GM18858 (cell line): Measurements from ENCODE around the gene CNDP2.
"Not testable (repeated sequence)": the region's sequence is repeated elsewhere in the genome, so short reads cannot be mapped to it uniquely, and the experiment has no call there.

ENCODE experiments used
- ATAC-seq: cut with Tn5 transposase; IDR thresholded peaks from one replicate; pipeline ENCODE4 v1.9.1; 2021; ENCODE audit not compliant: unreplicated experiment

CNDP2 gene

GRCh38 chr18:74499633-74500032, 3.5 kb downstream of the CNDP2 start:
- ATAC-seq = peak; percentile 31

DNA sequence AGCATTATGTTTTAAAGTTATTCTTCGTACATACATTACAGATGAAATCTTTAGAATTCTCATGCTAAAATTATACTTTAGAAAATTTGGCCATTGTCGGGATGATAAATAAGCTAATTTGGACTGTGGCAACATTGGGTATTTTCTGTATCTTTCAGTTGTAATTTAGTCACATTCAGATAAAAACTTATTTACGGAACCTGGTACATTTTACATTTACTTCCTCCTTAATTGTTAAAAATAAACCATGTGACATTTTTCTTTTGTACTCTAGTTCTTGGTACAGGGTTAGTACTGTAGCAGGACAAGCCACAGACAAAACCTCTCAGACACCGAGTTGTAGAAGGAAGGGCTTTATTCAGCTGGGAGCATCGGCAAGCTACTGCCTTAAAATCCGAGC, 4.2 kb downstream of the CNDP2 start:
- ATAC-seq = no peak

DNA sequence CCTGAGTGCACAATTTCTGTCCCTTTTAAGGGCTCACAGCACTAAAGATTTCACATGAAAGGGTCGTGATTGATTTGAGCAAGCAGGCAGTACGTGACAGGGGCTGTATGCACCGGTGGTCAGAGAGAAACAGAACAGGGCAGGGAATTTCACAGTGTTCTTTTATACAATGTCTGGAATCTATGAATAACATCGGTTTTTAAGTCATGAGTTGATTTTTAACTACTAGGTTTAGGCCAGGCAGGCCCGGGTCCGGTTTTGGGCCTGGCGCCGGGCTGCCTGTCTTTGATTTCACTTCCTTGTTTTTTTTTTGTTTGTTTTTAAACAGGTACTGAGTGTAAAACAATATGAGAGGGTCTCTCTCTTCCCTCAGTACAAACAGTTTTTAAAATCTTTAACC, 4.6 kb downstream of the CNDP2 start:
- not testable (repeated sequence) for ATAC-seq

- ATAC-seq = no peak
These were observed 5.2 kb downstream of the CNDP2 start for GRCh38 chr18:74501386-74501785.

GRCh38 chr18:74503137-74503536, 7.0 kb downstream of the CNDP2 start:
- ATAC-seq = no peak

DNA sequence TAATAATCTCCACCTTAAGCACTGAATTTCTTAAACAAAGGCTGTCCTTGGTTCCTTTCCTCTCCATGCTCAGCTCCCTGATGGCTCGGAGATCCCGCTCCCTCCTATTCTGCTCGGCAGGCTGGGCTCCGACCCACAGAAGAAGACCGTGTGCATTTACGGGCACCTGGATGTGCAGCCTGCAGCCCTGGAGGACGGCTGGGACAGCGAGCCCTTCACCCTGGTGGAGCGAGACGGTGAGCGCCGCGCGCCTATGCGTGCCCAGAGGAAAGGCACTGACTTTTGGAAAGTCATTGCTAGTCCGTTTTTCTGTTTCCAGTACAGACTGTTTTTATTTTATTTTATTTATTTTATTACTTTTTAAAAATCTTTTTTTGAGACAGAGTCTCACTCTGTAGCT, 9.6 kb downstream of the CNDP2 start:
- ATAC-seq = no peak

GRCh38 chr18:74506448-74507084, 10.4 kb downstream of the CNDP2 start:
- ATAC-seq = no peak

DNA sequence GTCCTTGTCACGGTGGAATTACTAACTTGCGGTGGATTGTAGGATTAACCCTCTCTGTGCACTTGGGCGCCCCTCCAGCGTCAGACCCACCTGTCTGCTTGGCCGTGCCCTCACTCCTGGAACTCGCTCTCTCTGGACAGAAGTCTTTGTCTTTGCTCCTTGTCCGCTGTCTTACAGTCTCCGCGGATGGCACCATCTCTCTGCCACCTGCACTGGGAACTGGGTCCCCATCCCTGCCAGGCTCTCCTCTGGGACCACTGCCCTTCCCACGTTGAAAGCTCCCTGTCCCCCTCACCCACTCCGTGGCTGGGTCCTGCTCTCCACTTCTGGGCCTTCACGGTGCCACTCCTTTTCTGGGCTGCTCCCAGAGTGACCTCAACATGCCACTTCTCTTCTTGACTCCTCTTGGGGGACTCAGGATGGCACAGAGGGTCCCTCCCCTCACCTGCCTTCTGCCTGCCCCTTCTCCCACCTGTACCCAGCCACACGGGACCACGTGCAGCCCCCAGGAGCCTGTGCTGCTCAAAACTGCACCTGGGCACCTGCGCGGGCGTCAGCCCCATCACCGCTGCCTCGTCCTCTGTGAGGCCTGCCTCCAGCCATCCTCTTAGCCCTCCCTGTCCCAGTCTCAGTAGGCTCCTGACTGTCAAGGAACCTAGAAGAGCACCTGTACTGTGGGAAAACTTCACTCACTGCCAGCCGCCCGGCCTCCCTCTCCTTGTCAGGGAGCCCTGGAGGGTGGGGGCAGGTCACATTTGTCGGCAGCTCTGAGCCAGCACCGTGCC, 11.1 kb downstream of the CNDP2 start:
- ATAC-seq = no peak

GRCh38 chr18:74507927-74508326, 11.8 kb downstream of the CNDP2 start:
- ATAC-seq = no peak

DNA sequence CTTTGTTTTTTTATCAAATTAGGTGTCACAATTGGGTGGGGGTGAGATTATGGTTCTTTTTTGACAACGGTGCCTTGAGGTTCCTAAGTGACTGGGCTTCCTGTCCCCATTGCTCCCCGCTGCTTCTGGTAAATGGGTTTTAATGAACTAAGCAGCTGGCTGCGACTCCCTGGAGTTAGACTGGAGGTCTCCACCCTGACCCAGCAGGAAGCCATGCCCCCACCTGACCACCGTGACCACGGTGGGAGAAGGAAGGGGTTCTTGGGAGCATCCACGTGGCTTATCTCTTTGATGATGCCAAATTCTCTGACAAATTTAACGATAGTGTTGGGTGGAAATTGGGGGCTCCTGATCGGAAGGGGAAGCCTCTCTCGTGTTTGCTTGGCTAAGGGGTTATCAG, 12.2 kb downstream of the CNDP2 start:
- no peak for ATAC-seq

GRCh38 chr18:74508821-74509225, 12.7 kb downstream of the CNDP2 start:
- ATAC-seq = no peak

- no peak for ATAC-seq
These were observed 13.9 kb downstream of the CNDP2 start for GRCh38 chr18:74509856-74510769.

- no peak for ATAC-seq
These were observed 14.6 kb downstream of the CNDP2 start for GRCh38 chr18:74510770-74511095.

DNA sequence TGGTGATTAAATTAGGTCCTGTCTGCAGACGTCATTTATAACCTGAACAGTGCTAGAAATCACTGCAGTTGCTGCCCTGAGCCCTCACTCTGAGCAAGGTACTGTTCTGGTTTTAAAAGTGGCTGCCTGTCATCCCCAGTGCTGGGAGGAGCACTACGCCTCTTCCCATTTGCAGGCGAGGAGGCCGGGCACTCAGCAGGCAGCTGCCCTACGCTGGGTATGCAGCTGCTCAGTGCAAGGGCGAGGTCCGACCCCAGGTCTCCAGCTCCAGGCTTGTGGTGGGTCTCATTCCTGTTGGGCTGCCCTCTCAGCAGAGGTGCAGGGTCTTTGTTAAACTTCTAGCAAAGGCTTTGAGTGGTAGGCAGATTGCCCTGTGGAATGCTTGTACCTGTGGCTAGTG, 15.7 kb downstream of the CNDP2 start:
- ATAC-seq = no peak

DNA sequence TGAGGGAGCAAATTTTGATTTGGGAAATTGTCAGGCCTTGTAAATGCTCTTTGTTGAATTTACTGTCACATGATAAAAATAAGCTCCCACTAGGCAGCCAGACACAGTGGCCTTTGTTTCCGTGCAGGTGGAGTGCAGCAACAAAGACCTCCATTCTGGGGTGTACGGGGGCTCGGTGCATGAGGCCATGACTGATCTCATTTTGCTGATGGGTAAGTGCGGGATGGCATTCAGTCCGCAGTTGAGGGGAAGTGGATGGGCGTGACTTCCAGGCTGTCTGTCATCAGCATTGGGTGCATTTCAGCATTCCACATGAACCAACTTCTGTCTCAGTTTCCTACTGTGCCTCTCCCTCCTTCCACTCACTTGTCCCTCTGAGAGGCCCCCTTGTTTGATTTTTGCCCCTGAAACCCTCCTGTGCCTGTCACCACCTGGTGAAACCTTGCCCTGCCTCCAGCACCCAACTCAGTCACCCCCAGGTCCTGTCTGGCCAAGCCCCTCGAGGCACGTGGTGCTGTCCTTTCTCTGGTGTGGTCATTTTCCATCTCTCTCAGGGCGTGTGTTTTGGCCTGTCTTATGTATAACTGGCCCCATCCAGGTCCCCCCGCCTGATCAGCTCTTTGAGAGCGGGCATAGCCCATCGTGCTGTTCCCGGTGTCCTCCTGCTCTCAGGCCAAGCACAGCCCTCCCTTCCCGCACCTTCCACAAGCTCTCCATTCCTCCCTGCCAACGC, 16.3 kb downstream of the CNDP2 start:
- ATAC-seq = no peak

GRCh38 chr18:74513149-74513882, 17.2 kb downstream of the CNDP2 start:
- ATAC-seq = no peak

DNA sequence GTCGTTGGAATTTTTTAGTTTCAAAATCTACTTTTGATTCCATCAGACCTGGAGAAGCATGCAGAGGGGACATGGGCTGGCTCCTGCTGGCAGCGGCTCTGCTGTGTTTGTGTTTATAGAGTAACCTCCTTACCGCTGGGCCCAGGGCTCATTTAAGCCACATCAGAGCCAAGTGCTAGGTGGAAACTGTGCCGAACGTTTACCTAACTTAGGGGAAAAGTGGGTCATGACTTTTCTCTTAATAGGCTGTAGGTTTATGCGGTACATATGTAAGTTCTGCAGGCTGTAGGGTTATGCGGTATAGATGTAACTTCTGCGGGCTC, 17.7 kb downstream of the CNDP2 start:
- no peak for ATAC-seq

DNA sequence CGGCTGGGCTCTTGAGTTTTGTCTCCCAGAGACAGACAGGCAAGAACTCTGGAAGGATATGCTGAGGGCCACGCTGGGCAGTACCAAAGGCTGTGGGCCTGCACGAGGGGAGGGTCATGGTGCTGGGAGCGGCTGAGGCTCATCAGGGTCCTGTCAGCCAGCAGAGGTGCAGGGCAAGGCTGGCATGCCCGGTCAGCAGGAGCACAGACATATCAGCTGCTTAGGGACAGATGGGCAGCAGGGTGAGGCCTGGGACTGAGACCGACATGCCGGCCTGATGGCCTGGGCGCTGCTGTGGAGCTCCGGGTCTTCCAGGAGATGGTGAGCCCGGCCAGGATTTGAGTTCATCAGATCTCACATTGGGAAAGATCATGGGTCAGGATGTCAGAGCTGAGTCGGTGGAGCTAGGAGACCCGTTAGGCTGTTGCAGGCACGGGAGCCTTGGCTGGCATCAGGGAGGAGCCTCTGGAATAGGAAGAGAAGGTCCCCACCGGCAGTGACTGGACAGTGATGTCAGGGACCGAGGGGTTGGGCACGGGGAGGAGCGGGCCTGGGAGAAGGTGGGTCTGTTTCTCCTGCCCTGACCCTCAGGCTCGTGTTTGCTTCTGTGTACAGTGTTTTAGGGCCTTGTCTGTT, 18.8 kb downstream of the CNDP2 start:
- ATAC-seq = no peak

DNA sequence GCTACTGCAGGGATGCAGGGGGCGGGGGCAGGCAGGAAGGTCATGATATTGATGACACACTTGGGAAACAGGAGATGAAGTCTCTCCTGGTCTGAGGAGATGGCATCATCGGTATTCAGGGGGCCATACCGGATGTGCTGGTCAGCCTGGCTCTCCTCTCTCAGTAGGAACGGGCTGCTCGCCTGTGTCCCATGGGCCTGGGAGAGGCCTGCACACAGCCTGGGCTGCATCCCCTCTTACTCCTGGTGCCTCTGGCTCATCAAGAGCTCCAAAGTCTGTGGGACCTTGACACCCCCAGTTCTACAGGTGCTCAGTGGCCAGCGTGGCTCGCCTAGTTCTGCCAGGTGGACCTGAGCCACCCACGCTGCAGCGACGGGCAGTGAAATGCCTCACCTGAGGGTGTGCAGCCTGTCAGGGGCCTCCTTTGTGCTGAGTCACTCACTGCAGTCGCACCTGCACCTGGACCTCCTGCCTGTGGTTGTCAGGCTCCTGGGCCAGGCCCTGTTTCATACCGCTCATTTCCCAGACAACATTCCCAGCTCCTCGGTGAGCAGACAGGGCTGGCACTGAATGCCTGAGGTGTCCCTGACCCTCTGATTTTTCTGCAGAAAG, 19.6 kb downstream of the CNDP2 start:
- no peak for ATAC-seq
